Fibroblast of mammary gland (primary cell): ENCODE measurements around the gene PLAU.

Source experiments
- DNase-seq: peaks from one replicate; pipeline ENCODE4 v3.0.0-alpha.2; 2010; ENCODE audit warnings: low read depth
- H3K4me3 ChIP-seq: 2 replicates; pipeline ENCODE4 v1.5.1; 2011; ENCODE audit warnings: low read depth, mild to moderate bottlenecking, low read length, moderate library complexity; ENCODE audit not compliant: control insufficient read depth
- TF ChIP-seq, protein P1 (sequence below): conservative IDR thresholded peaks from 2 replicates; pipeline ENCODE4 v1.5.1; 2011; ENCODE audit warnings: low read depth, low read length, inconsistent platforms; ENCODE audit not compliant: control insufficient read depth, insufficient read depth

PLAU gene

DNA sequence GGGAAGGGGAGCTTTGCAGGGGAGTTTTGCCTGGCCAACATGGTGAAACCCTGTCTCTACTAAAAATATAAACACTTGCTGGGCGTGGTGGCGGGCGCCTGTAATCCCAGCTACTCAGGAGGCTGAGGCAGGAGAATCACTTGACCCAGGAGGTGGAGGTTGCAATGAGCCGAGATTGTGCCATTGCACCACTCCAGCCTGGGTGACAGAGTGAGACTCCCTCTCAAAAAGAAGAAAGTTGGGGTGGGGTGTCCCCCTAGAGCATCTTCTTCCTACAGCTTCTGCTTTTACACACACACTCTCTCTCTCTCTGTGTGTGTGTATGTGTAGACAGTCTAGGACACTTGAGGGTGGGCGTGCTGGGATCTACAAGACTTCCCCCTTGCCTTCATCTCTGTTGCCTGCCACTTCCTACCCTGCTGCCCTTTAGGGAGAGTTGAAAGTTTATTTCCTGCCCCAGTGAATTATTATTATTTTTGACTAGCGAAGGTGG is 21.7 kb downstream of the PLAU start:
- H3K4me3 ChIP-seq, result no peak overlapping the region
- DNase-seq, result no peak
- TF ChIP-seq, protein P1, sequence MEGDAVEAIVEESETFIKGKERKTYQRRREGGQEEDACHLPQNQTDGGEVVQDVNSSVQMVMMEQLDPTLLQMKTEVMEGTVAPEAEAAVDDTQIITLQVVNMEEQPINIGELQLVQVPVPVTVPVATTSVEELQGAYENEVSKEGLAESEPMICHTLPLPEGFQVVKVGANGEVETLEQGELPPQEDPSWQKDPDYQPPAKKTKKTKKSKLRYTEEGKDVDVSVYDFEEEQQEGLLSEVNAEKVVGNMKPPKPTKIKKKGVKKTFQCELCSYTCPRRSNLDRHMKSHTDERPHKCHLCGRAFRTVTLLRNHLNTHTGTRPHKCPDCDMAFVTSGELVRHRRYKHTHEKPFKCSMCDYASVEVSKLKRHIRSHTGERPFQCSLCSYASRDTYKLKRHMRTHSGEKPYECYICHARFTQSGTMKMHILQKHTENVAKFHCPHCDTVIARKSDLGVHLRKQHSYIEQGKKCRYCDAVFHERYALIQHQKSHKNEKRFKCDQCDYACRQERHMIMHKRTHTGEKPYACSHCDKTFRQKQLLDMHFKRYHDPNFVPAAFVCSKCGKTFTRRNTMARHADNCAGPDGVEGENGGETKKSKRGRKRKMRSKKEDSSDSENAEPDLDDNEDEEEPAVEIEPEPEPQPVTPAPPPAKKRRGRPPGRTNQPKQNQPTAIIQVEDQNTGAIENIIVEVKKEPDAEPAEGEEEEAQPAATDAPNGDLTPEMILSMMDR, result no peak

DNA sequence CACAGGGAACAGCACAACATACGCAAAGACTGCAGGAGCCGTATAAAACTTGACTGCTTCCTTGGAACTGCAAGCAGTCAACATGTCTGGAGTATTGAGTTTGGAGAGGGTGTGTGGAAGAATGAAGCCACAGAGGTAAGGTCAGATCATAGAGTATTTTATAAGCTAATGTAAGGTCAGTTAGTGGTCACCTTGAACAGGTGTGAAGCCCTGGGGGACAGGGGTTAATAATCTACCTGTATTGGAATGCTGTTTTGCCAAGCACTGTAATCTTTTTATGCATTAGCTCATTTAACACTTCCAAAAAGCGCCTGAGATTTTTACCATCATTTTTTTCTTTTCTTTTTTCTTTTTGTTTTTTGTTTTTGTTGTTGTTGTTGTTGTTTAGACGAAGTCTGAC is 23.1 kb downstream of the PLAU start:
- no peak overlapping the region for H3K4me3 ChIP-seq
- TF ChIP-seq, protein P1, result no peak
- DNase-seq, result no peak

DNA sequence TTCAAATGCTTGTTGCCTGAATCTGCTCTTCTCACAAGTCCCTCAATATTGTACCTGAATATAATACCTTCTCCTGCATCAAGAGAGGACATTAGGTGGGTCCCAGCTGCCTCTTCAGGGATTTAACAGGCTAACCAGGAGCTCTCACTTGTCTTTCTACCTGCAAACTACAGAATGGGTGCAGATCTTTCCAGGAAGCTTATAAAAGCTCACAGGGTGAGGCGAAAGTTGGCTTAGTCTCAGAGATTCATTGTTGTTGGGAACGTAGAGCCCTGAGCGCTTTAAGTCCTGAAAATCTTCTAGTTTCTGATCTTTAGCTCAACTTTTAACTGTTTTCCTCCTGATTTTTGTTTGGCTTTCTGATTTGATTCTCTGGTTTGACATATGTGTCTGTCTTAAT is 25.0 kb downstream of the PLAU start:
- no peak for DNase-seq
- TF ChIP-seq, protein P1, result no peak
- no peak overlapping the region for H3K4me3 ChIP-seq

DNA sequence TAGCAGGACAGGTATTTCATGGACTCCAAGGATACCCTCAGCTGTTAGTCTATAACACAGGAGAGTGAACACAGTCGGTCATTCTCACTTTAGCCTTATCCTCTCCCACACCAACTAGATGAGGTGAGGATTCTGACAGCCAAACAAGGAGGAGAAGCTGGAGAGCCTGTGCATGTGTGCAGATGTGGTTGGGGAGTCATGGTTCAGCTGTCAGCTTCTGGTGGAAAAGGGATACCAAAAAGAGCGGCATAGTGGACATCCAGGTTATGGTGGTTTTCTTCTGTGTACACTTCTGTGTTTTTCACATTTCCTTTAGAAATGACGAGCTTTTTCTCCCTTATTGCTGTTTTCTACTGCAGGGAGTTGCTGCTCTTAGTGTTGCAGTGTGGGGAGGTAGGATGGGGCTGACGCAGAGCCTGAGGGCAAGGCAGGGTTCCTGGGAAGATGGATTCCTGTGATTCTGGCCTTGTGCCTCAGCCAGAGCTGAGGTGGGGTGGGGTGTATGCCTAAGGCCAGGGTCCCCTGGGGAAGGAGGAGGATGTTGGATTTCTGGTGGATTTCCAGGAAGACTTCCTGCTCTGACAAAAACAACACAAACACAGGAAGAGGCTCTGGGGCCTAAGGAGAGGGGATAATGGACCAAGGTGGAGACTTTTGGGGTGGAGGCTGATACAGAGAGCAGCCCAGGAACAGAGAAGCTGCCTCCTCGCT is 26.6 kb downstream of the PLAU start:
- TF ChIP-seq, protein P1, result no peak
- DNase-seq, result peak; percentile 54

DNA sequence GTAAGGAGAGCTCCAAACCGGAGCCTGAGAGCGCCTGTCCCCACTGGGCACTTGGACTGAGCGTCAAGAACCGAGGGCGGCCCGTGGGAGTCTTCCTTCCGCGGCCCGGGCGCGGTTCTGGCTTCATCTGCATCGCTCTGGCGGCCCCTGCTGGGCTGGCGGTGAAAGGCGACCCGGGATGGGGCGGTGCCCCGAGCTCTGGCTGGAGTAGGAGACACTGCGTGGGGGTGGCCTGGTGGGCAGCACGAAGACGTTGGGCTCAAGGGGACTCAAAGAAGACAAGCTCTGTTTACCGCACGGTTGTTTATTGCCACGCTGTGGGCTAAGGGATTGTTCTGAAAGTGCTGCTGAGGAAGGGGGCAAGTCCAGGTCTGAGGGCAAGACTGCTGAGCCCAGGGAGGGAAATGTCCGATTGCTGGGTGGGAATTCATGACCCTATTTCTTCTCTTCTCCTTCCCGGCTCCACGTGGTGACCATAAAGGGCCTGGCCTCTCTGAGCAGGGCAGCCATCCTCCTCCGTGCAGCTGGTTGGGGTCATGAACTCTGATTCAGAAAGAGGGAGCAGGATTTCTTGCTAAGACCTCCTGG is 29.8 kb downstream of the PLAU start:
- DNase-seq, result peak; percentile 68
- H3K4me3 ChIP-seq, result peak overlapping the region; percentile 9
- TF ChIP-seq, protein P1, result peak; percentile 81

More for the DNA sequence above, 26.6 kb downstream of the PLAU start:
- no peak overlapping the region for H3K4me3 ChIP-seq

DNA sequence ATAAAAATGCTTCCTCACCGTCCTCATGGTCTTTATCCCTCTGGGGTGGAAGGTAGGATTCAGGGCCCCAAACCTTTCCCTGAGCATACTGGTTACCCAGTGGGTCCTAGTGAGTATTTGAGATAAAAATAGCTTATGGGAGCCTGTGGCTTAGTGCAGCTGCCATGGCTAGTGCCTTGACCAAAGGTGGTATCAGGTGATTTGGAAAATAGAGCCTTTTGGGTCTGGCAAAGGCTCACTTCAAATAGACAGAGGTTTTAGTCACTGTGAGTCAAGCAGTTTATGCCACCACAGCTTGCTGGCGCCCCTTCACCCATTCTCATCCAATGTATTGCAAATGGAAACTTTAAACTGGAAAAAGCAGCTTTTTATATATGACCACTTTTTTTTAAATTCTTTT is 30.4 kb downstream of the PLAU start:
- no peak overlapping the region for H3K4me3 ChIP-seq
- TF ChIP-seq, protein P1, result no peak
- DNase-seq, result peak; percentile 51
